SU-DHL-6 (cell line): ENCODE data around the gene PTPRG.

Source experiments
- H2AFZ ChIP-seq: fragments of 200-600 bp; sonication (generic); 2 replicates; pipeline ENCODE4 v1.6.1; 2014; ENCODE audit warnings: low read depth, mild to moderate bottlenecking, moderate library complexity, mixed read lengths, antibody characterized with exemption, low read length; ENCODE audit not compliant: severe bottlenecking
- H3F3A ChIP-seq: fragments of 200-600 bp; shearing (Covaris generic); 2 replicates; pipeline ENCODE4 v1.6.0; 2016; ENCODE audit warnings: antibody characterized with exemption, mild to moderate bottlenecking; ENCODE audit not compliant: insufficient read depth
- H3K27ac ChIP-seq: fragments of 200-600 bp; sonication (generic); 2 replicates; pipeline ENCODE4 v1.5.1; 2016; ENCODE audit warnings: low read depth, mild to moderate bottlenecking, low read length, moderate library complexity, mixed read lengths
- H3K27me3 ChIP-seq: fragments of 200-600 bp; sonication (generic), shearing (Covaris generic); 2 replicates; pipeline ENCODE4 v1.6.0; 2014; ENCODE audit warnings: mild to moderate bottlenecking, low read length
- H3K36me3 ChIP-seq: fragments of 200-600 bp; sonication (generic); 2 replicates; pipeline ENCODE4 v1.6.1; 2014; ENCODE audit warnings: mild to moderate bottlenecking, low read length, mixed read lengths
- H3K4me2 ChIP-seq: fragments of 300-600, 200-600 bp; shearing (Covaris generic), sonication (generic); 2 replicates; pipeline ENCODE4 v1.6.0; 2014; ENCODE audit warnings: low read length, low read depth, mild to moderate bottlenecking; ENCODE audit not compliant: poor library complexity, severe bottlenecking
- H3K4me3 ChIP-seq: fragments of 200-600 bp; sonication (generic); 2 replicates; pipeline ENCODE4 v1.5.1; 2014; ENCODE audit warnings: antibody characterized with exemption, low read length, mild to moderate bottlenecking, mixed read lengths; ENCODE audit not compliant: insufficient read depth, poor library complexity, severe bottlenecking
- H3K79me2 ChIP-seq: fragments of 200-600 bp; sonication (generic); 2 replicates; pipeline ENCODE4 v1.6.1; 2014; ENCODE audit warnings: mild to moderate bottlenecking, low read length, moderate library complexity; ENCODE audit not compliant: insufficient read depth
- H3K9ac ChIP-seq: fragments of 200-600 bp; sonication (generic); 2 replicates; pipeline ENCODE4 v1.7.0; 2014; ENCODE audit warnings: mild to moderate bottlenecking, low read length
- H3K9me2 ChIP-seq: fragments of 200-600 bp; sonication (generic); replicated peaks from 2 replicates; pipeline ENCODE4 v1.6.1; 2014; ENCODE audit warnings: low read length; ENCODE audit not compliant: insufficient read depth
- H3K9me3 ChIP-seq: fragments of 200-600 bp; sonication (generic); 2 replicates; pipeline ENCODE4 v1.6.1; 2014; ENCODE audit warnings: low read length, mixed read lengths; ENCODE audit not compliant: insufficient read depth
- H4K20me1 ChIP-seq: fragments of 200-600 bp; sonication (generic); 2 replicates; pipeline ENCODE4 v1.6.1; 2014; ENCODE audit warnings: low read depth, mild to moderate bottlenecking, antibody characterized with exemption, low read length, moderate library complexity, mixed read lengths
- CTCF ChIP-seq: fragments of 200-600 bp; sonication (generic); IDR thresholded peaks from one replicate; pipeline ENCODE4 v1.5.1; 2017; ENCODE audit warnings: antibody characterized with exemption, mild to moderate bottlenecking, low read length, moderate library complexity; ENCODE audit not compliant: insufficient read depth, poor library complexity, severe bottlenecking
- EZH2phosphoT487 ChIP-seq: fragments of 200-600 bp; sonication (generic), shearing (Covaris generic); conservative IDR thresholded peaks from 2 replicates; pipeline ENCODE4 v1.6.1; 2018; ENCODE audit warnings: mild to moderate bottlenecking, antibody characterized with exemption, low read length, moderate library complexity, mixed read lengths

The PTPRG gene

GRCh38 chr3:61932499-61932898 lies 371.1 kb downstream of the PTPRG start:
- H2AFZ ChIP-seq, result no peak overlapping the region
- H3K27me3 ChIP-seq, result no peaks in the 10 kb centered on the region
- H3K9ac ChIP-seq, result no peak overlapping the region
- H3K27ac ChIP-seq, result no peak overlapping the region
- no peaks in the 10 kb centered on the region for H4K20me1 ChIP-seq
- H3K4me2 ChIP-seq, result no peak overlapping the region
- H3K9me3 ChIP-seq, result no peaks in the 10 kb centered on the region
- H3K4me3 ChIP-seq, result no peak overlapping the region
- no peaks in the 10 kb centered on the region for H3F3A ChIP-seq
- no peaks in the 10 kb centered on the region for H3K9me2 ChIP-seq
- H3K79me2 ChIP-seq, result no peaks in the 10 kb centered on the region
- TF ChIP-seq EZH2phosphoT487, result no peak
- no peak for TF ChIP-seq CTCF
- H3K36me3 ChIP-seq, result no peaks in the 10 kb centered on the region

- no peak overlapping the region for H3K27ac ChIP-seq
- H3K9ac ChIP-seq, result no peak overlapping the region
- no peak overlapping the region for H3K4me2 ChIP-seq
- no peak overlapping the region for H2AFZ ChIP-seq
- TF ChIP-seq CTCF (no peak), EZH2phosphoT487 (no peak)
- no peaks in the 10 kb centered on the region for H4K20me1 ChIP-seq
- H3K27me3 ChIP-seq, result no peaks in the 10 kb centered on the region
- H3K9me3 ChIP-seq, result no peaks in the 10 kb centered on the region
- no peaks in the 10 kb centered on the region for H3F3A ChIP-seq
- H3K4me3 ChIP-seq, result no peak overlapping the region
- H3K36me3 ChIP-seq, result no peaks in the 10 kb centered on the region
- H3K9me2 ChIP-seq, result no peaks in the 10 kb centered on the region
- H3K79me2 ChIP-seq, result no peaks in the 10 kb centered on the region
Observed at GRCh38 chr3:61933798-61934504, 372.6 kb downstream of the PTPRG start.

- no peaks in the 10 kb centered on the region for H3K79me2 ChIP-seq
- TF ChIP-seq EZH2phosphoT487, result no peak
- TF ChIP-seq CTCF, result no peak
Observed at GRCh38 chr3:61934505-61934871, 373.1 kb downstream of the PTPRG start.

More at GRCh38 chr3:61934505-61934871, 373.1 kb downstream of the PTPRG start:
- H2AFZ ChIP-seq, result no peak overlapping the region
- no peaks in the 10 kb centered on the region for H4K20me1 ChIP-seq
- H3K9me3 ChIP-seq, result no peaks in the 10 kb centered on the region
- H3F3A ChIP-seq, result no peaks in the 10 kb centered on the region
- H3K4me2 ChIP-seq, result no peak overlapping the region
- no peak overlapping the region for H3K27ac ChIP-seq
- no peaks in the 10 kb centered on the region for H3K36me3 ChIP-seq
- H3K4me3 ChIP-seq, result no peak overlapping the region
- H3K9ac ChIP-seq, result no peak overlapping the region
- no peaks in the 10 kb centered on the region for H3K9me2 ChIP-seq
- H3K27me3 ChIP-seq, result no peaks in the 10 kb centered on the region
